ENCODE data around the gene ZNF862. TPM values are rescaled to one million over a fixed set of nuclear protein-coding genes. Genes with fewer than 3 reads are reported as not detected.

ZNF862 gene
- total and polyA plus RNA-seq, 10 of the 15 experiments (the other 5 are each of a cell fraction or from before 2014, with no cell fraction given) = 0.49 to 7.7 (median 3.5) TPM

DNA sequence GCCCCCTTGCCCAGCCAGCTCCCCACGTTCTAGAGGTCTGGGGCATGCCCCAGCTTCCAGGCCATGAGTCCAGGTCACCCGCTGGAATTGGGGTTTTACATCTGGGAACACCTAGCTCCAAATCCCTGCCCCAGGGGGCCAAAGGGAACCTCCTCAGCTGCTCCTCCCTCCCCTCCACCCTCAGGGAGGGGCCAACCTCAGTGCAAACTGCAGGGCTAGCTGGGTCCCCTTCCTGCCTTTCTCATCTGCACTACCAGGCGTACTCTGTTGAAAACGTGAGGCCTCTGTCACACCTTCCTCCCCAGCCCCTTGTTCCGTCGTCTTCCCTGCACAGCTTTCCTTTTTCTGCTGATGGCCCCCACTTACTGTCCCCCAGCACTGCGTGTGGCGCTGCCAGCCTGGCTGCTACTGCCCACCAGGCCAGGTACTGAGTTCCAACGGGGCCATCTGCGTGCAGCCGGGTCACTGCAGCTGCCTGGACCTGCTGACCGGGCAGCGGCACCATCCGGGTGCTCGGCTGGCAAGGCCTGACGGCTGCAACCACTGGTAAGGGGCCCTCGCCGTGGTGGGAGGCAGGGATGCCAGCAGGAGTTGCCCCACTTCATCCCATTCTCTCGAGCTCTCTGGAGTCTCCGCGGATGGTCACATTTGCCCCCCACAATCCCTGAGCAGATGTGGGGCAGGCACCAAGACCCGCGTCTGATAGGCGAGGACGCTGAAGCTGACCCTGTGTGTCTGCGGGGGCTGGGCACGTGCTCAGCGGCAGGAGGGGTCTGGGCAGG is 24.7 kb upstream of the ZNF862 start:
- Histone ChIP-seq H3K27ac (ENCODE audit: control insufficient read depth, insufficient read depth) (no peak overlapping the region), H3K9ac (ENCODE audit: control insufficient read depth, insufficient read depth, low read length) (no peak overlapping the region), H3K79me2 (ENCODE audit: control insufficient read depth, insufficient read depth, low read length) (no peaks in the 10 kb centered on the region), H4K20me1 (ENCODE audit: control insufficient read depth, insufficient read depth) (no peaks in the 10 kb centered on the region), H3K4me1 (ENCODE audit: control insufficient read depth, insufficient read depth, low read length) (no peaks in the 10 kb centered on the region), H3K9me3 (replicated peaks; ENCODE audit: control insufficient read depth, insufficient read depth, low read length) (no peaks in the 10 kb centered on the region), H3K4me2 (ENCODE audit: control insufficient read depth, insufficient read depth) (no peak overlapping the region), H3K4me3 (no peak overlapping the region), H2AFZ (ENCODE audit: control insufficient read depth, low read depth, low read length) (no peak overlapping the region), H3K36me3 (ENCODE audit: control insufficient read depth in 2 of 2, insufficient read depth in 2 of 2, low read length in 1 of 2) (no peaks in the 10 kb centered on the region), H3K27me3 (replicated peaks in 1 of 2; ENCODE audit: control insufficient read depth in 2 of 2, insufficient read depth in 2 of 2, low read length in 1 of 2) (no peaks in the 10 kb centered on the region; a peak in 1 of 4 replicates)
- WGBS (ENCODE audit: insufficient coverage, insufficient replicate concordance, low lambda C conversion rate, missing lambda C conversion rate) = 51% methylated on average over 28 of the region's 28 CpGs
- FAIRE-seq = no peak
- in situ Hi-C loops (cut with MboI) = no loop called here
- BruUV-seq (replicated peaks) = no TSS peak
- TF ChIP-seq, protein P1, sequence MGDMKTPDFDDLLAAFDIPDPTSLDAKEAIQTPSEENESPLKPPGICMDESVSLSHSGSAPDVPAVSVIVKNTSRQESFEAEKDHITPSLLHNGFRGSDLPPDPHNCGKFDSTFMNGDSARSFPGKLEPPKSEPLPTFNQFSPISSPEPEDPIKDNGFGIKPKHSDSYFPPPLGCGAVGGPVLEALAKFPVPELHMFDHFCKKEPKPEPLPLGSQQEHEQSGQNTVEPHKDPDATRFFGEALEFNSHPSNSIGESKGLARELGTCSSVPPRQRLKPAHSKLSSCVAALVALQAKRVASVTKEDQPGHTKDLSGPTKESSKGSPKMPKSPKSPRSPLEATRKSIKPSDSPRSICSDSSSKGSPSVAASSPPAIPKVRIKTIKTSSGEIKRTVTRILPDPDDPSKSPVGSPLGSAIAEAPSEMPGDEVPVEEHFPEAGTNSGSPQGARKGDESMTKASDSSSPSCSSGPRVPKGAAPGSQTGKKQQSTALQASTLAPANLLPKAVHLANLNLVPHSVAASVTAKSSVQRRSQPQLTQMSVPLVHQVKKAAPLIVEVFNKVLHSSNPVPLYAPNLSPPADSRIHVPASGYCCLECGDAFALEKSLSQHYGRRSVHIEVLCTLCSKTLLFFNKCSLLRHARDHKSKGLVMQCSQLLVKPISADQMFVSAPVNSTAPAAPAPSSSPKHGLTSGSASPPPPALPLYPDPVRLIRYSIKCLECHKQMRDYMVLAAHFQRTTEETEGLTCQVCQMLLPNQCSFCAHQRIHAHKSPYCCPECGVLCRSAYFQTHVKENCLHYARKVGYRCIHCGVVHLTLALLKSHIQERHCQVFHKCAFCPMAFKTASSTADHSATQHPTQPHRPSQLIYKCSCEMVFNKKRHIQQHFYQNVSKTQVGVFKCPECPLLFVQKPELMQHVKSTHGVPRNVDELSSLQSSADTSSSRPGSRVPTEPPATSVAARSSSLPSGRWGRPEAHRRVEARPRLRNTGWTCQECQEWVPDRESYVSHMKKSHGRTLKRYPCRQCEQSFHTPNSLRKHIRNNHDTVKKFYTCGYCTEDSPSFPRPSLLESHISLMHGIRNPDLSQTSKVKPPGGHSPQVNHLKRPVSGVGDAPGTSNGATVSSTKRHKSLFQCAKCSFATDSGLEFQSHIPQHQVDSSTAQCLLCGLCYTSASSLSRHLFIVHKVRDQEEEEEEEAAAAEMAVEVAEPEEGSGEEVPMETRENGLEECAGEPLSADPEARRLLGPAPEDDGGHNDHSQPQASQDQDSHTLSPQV (IDR thresholded peaks at IDR 0.05) = no peak
- TF ChIP-seq STAT3 (IDR thresholded peaks at IDR 0.05; ENCODE audit: low read depth, low read length) = no peak
- TF ChIP-seq HDAC2 (IDR thresholded peaks at IDR 0.05) = no peak
- no peak for ATAC-seq
- SMC1A ChIA-PET (ENCODE audit: uncharacterized antibody, unreplicated experiment) = no interaction called here
- POLR2A ChIA-PET = no interaction called here
- intact Hi-C loops (cut with micrococcal nuclease; ENCODE audit: unreplicated experiment) = no loop called here
- no peak for DNase-seq (ENCODE audit: low read depth, low spot score)
- CTCF ChIA-PET = no interaction called here
- RAD21 ChIA-PET (ENCODE audit: unreplicated experiment) = no interaction called here

Measured in GM12878 (cell line).